GM18517 (cell line): ENCODE measurements around the gene EZR.

Experiments
- ATAC-seq: cut with Tn5 transposase; IDR thresholded peaks from one replicate; pipeline ENCODE4 v1.9.1; 2021; ENCODE audit warnings: mild to moderate bottlenecking, moderate library complexity; ENCODE audit not compliant: unreplicated experiment

EZR gene

DNA sequence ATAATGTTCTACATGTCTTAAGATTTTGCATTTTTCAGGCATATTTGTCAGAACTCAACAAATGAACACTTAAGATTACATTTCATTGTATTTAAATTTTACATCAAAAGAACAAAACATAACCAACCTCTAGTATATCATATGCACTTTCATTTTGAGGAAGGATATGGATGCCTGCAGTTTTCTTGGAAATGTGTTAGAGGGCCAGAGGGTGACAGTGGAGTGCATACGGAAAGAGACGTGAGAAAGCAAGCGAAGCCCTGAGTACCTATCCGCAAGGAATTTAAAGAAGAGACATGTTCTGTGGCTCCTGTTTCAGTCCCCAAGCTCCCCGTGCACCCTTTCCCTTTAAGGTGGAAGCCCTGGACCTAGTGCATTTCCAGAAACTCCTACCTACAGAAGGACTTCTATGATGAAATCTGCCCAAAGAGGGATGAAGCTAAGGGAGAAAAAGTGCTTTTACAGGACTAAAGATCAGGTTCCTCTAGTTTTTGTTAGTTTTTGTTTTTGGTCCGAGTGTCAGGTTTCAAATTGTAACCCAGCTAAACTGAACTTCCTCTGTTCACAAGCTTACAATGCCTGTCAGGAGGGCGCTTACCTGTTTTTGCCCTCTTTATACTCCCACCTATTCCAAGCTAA, 38.8 kb downstream of the EZR start:
- no peak for ATAC-seq

DNA sequence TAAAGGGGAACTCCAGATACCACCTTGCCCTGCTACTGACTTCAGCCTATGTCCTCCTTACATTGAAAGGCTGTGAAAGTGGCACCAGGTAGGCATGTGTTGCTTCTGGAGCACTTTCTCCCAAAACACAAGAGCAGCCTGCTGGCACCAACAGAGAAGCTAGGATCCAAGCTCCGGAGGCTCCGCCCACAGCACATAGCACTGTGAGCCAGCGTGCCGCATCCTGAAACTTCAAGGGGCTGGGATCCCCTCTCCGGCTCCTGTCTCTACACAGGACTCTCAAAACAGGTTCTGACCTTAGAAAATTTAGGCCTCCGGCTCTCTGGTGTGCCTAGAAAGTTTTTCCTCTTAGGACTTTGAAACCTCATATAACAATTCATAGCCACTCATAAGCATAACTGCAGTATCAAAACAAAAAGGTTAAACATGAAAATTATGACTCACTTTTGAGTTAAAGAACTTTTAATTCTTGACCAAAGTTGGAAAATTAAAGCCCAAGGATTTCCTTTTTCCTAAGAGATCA, 41.1 kb downstream of the EZR start:
- no peak for ATAC-seq

DNA sequence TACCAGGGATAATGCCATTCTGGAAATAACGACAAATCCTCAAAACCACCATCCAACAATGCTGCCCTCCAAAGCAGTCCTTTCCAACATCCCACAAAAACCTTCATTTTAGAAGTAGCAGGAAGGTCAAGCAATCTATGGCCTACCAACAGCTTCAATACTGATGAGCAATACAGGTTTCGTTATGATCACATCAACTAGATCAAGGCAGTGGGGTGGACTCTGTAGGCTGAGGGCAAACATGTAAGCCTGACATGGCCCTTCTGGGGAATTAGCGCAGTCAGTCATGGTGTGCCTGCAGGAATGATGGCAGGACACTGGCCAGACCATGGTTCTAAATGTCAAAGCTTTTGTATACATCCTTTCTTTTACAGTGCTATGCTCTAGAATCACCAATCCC, 41.7 kb downstream of the EZR start:
- ATAC-seq = no peak

DNA sequence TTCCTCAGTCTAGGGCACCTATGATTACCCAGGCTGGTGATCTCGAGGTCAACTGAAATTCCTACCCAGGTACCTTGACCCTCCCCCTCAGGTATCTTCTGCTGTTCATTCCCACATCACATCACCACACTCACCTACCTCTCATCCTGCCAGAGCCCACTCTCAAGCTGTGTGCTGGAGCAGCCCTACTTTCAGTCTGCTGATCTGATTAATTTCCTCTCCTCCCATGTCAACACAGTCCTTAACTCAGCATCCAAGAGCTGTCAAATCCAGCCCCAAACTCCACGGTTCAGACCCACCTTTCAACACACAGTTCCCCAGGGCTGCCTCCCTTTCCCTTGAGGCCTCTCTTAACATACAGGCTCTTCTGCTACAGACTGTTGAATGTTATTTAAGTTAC, 42.4 kb downstream of the EZR start:
- ATAC-seq = no peak

DNA sequence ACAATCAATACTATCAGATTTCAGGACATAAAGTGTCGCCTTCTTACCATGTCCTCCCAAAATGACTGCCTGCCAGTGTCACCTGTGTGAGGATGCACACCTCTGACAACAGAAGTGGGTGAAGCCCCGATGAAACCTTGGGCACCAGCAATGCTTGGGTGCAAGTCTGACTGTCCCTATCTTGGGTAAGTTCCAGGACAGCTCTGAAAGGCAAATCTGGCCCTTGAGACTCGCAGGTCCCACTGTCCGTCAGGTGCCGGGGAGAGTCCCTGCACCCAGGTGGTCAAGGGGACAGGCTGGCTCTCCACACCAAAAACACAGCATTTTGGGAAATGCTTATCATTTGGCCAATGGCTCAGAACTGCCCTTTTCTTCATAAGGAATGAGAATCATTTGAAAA, 43.3 kb downstream of the EZR start:
- ATAC-seq = no peak

DNA sequence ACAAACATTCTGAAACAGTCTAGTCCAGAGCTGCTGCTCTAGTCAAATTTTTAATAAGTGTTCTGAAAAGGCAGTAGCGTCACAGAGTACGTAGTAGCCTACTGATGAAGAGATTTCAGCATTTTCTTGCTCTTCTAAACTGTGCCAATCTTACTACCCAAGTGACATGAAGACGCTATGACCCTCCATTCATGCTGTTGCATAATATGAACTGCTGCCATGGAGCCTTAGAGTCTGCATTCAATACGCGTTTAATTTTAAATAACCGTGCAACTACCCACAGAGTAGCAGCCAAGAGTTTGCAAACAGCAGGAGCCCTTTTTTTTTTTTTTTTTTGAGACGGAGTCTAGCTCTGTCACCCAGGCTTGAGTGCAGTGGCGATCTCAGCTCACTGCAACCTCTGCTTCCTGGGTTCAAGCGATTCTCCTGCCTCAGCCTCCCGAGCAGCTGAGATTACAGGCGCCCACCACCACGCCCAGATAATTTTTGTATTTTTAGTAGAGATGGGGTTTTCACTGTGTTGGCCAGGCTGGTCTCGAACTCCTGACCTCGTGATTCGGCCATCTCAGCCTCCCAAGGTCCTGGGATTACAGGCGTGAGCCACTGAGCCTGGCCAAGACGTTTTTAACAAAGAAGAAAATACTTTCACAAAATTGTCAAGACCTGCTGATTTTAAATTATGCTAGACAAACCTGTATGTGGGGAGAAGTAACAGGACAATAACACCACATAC, 44.3 kb downstream of the EZR start:
- ATAC-seq = no peak

DNA sequence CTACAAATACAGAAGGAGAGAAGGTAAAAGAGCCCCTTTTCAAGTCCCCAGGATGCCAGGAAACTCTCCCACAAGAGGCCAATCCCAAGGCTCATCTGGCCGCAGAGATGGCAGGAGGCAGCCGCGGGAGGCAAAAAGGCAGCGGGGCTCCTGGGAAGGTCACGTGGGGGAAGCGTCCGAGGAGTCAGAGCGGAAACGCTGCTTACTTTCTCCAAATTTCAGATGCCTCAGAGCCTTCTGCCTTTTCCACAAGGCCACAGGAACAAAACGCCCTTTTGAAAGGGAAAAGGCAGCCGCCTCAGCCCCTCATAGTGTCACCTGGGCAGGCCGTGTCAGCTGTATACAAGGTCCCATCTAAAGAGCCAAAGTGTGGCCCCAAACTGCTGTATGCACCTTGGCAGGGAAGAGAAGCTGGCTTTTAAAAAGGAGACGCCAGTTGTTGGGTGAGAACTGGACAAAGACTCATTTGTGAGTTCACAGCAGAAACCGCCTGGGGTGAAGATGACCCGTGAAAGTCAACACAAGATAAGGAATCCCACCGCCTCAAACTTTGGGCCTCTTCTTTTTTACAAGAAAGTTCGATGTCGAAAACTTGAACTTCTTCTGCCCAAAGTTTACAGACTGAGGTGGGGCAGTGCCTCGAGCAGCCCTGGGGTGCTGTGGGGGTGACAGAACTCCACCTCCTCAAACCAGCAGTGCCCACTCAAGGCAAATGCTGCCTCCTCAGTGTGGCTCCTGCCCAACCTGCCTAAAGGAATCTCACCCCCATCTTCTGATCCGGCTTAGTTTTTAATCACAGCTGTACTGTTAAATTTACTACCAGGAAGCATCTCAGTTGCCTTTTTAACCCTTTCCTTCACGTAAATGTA, 45.4 kb downstream of the EZR start:
- ATAC-seq = no peak

DNA sequence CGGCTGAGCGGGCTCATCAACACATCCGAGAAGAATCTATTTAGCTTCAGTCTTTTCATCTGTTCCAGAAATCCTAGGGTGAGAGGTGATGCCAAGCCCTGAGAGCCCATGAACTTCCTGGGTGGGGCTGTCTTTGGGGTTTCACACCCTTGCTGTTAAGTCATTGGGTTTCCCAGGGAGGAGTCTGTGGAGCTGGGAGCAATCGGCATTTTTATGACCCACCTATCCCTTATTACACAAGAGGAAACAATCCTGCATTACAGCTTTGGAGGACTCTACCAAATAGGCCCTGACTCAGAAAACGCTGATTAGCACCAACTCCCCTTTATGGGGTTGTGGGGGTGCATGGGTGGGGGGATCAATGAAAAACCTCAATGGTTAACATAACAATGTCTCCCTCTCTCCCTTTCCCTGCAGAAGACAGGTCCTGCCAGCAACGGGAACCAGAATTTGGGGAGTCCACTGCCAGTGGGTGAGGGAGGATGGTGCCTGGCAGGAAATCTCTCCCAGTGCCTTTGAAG, 46.3 kb downstream of the EZR start:
- ATAC-seq = no peak

DNA sequence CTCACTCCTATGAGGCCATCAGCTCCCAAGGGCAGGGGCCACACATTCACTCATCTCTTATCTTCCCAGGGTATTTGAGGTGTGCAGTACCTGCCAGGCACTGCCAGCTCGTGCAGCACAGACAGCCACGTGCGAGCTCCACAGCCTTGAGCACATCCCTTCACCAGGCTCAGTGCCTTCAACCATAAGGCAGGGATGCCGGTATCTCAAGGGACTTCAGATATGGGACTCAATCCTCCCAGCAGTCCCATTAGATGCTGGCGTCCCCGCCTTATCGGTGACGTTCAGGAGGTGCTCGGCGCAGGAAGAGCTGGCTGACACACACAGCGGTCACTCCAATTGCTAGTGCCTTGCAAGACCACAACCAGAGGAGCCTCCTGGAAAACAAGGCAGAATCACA, 47.0 kb downstream of the EZR start:
- ATAC-seq = no peak

DNA sequence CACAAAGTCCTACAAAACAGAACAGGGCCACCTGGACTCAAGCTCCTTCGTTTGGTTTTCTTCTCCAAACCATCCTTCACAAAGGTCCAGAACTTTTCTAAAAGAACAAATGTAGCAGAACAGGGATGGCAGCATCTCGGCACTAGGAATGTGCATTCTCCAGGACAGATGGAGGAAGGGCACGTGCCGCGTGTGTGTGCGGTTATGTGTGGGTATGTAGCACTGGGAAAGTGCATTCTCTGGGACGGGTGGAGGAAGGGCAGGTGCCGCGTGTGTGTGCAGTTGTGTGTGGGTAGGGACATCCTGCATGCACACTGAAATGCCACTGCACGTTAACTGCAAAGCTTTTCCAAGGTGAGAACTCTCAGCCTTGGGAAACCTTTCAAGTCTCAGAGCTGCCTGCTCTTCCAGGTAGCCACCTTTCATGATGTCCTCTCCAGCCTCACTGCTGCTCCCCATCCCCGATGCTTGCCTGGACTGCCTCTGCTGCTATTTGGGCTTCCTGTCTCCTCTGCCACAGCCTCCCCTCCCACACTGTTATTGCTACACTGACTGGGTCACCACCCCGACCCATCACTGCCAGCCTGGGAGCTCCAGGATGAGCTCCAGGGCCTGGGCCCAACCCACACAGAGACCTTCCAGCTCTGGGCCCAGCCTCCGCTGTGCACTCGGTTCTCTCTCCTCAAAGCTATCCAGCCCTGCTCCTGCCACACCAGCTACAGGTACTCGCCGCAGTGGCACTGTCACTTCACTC, 47.6 kb downstream of the EZR start:
- ATAC-seq = no peak

DNA sequence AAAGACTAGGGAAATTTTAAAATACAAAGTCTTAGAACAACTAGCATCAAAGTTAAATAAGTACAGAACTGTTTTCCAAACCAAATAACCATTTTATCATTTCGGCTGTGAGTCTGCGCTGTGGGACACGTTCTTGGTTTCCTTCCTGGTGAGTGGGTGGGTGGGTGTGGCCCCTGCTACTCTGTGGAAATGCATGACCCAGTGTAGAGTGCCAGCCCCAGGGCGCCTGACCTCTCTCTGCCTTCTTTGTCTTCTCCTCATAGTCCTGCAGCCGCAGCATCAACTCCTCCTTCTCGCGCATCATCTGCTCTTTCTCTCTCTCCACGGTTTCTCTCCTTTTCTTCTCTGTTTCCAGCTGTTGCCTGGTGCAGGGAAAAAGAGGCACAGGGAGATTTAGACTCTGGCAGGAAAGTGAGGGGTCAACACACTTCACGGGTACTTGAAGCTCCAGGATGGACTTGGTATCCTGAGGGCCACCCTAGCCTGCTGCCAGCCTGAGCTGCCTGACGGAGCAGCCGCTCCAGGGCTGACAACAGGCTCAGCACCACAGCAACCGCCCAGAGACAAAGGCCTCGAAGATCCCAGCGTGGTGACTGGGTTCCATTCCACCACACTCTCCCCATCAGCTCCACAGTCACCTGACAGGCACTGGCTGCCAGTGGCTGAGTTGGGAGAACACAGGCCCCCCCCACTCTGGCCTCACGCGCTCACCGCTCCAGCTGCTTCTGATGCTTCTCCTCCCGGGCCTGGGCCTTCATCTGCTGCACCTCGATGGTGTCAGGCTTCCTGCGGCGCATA, 48.4 kb downstream of the EZR start:
- no peak for ATAC-seq

DNA sequence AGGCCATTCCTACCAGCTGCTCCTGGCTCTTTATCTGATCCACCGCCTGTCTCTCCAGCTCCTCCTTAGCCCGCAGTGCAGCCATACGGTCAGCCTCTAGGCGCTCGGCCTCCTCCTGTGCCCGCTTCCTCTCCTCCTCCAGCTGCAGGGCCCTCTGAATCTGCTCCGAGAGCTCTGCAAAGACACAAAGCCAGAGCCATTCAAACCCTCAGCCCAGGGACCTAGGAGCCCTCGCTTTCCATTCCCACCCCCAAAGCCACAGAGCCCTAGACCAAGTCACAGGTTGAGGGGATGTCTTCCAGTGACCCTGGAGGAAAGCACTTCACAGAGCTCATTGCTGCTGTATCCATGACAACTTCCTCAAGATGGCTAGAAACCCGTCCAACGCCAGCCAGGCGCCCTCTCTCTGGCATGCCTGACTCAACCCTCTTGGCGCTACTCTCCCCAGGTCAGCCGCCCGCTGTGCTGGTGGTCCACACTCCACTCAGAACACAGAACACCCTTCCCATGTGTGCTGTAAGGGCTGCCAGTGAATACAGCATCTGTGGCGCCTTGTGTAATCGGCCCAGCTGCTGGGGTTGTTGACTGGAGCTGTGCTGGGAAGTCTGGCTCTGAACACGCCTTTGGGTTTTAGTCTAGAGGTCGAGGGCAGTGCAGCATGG, 49.3 kb downstream of the EZR start:
- ATAC-seq = no peak

DNA sequence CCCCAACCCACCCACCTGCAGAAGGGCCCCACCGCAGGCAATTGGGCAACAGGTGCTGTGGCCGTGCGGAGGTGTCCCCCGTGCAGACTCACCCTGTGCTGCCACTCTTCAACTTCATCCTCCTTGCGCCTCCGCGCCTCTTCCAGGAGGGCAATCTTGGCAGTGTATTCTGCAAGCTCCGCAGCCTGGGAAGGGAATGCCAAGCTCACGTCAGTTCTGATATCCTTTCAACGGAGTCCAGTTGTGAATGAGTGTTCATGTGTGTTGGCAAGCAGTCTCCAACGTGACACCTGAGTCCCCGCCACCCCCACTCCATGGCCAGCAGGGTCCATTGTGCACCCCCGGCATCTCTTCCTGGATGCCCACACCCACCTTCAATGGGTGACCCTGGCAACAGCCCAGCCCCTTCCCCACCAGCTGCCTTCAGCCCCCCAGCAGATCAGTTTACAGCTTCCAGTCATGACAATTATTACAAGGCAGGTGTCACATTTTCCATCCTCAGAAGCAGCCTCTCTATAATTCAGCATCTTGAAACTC, 49.9 kb downstream of the EZR start:
- ATAC-seq = no peak

DNA sequence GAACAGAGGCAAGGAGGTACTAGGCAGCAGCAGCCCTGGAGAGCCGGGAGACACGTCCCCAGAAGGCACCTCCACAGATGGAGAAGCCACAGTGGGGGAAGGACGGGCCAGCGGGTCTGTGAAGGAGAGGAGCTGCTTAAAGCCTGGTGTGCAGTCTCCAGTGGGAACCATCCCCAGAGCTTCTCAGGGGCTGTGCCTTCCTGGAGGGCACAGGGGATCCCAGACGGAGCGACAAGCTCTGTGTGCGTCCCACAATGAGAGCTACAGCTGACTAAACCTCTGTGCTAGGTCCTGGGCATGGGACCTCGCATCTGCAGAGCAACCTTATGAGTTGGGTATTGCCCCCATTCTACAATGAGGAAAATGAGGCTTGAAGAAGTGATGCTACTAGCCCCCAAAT, 50.7 kb downstream of the EZR start:
- ATAC-seq = no peak

DNA sequence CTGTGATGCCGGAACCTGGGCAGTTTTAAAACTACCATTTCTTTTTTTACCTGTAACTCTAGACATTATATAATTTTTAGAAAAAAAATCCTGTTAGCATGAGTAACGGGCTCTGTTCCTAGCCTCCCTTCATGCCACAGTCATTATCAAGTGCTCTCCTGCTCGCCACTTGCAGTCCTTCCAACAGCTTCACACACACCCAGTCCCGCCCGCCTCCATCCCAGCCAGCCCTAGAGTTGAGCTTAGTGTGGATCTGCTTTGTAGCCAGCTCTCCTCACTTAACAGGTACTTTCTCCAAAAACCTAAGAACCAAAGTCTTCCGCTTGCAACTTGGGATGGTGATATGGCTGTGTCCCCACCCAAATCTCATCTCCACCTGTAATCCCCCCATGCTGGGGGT, 51.5 kb downstream of the EZR start:
- no peak for ATAC-seq

DNA sequence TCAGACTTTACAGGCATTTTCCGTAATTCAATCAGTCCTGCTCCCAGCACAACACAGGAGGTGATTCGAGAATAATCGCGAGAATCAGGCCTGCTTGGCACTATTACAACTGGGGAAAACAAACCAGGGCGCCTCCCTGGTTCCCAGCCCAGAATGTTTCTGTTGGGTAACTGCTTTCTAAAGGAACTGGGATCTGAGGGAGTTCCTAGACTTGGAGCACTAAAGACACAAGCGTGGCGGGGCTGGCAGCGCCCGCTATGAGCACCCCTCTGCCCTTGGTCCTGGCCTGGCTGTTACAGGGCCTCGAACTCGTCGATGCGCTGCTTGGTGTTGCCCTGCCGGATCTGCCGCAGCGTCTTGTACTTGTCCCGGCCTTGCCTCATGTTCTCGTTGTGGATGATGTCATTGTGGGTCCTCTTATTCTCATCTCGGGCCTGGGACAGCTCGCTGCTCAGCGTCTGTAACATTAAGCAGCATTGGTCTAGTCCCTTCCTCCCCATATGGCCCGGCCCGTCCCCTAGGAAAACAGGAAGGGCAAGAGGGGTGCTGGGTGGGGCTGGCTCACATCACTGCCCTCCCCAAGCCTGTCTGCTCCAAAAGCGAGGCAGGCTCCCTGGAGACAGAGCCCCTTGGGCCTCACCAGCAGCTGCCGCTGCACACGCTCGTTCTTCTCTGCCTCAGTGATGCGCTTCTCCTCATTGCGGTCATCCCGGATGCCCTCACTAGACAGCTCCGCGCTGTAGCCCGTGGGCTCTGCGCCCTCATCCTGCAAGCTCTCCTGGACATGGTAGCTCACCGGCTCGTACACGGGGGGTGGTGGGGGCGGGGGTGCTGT, 52.3 kb downstream of the EZR start:
- no peak for ATAC-seq

DNA sequence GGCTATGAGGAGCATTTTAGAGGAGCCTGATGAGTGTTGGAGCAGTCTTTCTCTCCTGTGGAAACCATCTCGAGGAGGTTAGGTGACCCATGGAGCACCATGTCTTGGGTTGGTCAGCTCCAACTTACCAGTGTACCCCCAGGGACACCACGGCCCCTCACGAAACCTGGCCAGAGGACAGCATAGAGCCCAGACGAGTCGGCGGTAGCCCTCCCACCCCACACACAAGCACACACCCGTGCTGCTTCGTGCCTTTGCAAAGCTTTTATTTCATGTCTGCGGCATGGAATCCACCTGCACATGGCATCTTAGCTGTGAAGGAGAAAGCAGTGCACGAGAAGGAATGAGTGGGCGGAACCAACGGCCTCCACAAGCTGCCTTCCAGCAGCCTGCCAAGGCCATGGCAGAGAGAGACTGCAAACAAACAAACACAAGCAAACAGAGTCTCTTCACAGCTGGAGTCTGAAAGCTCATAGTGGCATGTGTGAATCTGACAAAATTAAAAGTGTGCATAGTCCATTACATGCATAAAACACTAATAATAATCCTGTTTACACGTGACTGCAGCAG, 53.6 kb downstream of the EZR start:
- ATAC-seq = no peak

DNA sequence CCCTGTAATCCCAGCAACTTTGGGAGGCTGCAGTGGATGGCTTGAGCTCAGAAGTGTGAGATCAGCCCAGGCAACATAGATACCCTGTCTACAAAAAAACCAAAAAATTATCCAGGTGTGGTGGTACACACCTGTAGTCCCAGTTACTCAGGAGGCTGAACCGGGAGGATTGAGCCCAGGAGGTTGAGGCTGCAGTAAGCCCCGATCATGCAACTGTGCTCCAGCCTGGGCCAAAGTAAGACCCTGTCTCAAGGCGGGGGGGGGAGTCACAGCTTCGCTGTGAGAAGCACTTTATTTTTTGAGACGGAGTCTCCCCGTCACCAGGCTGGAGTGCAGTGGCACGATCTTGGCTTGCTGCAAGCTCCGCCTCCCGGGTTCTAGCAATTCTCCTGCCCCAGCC, 54.2 kb downstream of the EZR start:
- ATAC-seq = no peak
